ENCODE data around the gene LGR6.

DNA sequence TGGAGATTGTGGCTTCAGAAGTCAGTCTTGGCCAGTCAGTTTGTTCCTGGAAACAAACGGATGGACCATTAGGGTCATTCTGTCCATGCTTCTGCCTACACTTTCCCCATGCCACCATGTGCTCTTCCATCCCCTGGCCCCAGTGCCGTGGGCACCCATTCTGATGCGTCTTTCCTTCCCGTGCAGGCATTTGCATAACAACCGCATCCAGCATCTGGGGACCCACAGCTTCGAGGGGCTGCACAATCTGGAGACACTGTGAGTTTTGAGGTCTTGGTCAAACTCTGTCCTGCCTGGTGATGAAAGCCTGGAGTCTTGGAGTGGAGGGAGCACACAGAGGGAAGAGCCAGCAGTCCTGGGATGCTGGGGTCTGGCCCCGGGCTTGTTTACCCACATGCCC is 87.0 kb downstream of the LGR6 start:
- TF ChIP-seq FOS (IDR thresholded peaks at IDR 0.05; ENCODE audit: low read depth, low read length): no peak
- TF ChIP-seq, protein P1, sequence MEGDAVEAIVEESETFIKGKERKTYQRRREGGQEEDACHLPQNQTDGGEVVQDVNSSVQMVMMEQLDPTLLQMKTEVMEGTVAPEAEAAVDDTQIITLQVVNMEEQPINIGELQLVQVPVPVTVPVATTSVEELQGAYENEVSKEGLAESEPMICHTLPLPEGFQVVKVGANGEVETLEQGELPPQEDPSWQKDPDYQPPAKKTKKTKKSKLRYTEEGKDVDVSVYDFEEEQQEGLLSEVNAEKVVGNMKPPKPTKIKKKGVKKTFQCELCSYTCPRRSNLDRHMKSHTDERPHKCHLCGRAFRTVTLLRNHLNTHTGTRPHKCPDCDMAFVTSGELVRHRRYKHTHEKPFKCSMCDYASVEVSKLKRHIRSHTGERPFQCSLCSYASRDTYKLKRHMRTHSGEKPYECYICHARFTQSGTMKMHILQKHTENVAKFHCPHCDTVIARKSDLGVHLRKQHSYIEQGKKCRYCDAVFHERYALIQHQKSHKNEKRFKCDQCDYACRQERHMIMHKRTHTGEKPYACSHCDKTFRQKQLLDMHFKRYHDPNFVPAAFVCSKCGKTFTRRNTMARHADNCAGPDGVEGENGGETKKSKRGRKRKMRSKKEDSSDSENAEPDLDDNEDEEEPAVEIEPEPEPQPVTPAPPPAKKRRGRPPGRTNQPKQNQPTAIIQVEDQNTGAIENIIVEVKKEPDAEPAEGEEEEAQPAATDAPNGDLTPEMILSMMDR (conservative IDR thresholded peaks at IDR 0.05; ENCODE audit: low read depth, low read length): no peak
- TF ChIP-seq POLR2A (IDR thresholded peaks at IDR 0.05; ENCODE audit: low read depth, low read length): no peak
- no peak for TF ChIP-seq RAD21 (IDR thresholded peaks at IDR 0.05; ENCODE audit: low read length)
- no peak for TF ChIP-seq MXI1 (IDR thresholded peaks at IDR 0.05; ENCODE audit: borderline replicate concordance, low read depth, low read length)
- TF ChIP-seq, protein P2, sequence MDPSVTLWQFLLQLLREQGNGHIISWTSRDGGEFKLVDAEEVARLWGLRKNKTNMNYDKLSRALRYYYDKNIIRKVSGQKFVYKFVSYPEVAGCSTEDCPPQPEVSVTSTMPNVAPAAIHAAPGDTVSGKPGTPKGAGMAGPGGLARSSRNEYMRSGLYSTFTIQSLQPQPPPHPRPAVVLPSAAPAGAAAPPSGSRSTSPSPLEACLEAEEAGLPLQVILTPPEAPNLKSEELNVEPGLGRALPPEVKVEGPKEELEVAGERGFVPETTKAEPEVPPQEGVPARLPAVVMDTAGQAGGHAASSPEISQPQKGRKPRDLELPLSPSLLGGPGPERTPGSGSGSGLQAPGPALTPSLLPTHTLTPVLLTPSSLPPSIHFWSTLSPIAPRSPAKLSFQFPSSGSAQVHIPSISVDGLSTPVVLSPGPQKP (IDR thresholded peaks at IDR 0.05; ENCODE audit: borderline replicate concordance, low read depth, low read length): no peak
- TF ChIP-seq, protein P3, sequence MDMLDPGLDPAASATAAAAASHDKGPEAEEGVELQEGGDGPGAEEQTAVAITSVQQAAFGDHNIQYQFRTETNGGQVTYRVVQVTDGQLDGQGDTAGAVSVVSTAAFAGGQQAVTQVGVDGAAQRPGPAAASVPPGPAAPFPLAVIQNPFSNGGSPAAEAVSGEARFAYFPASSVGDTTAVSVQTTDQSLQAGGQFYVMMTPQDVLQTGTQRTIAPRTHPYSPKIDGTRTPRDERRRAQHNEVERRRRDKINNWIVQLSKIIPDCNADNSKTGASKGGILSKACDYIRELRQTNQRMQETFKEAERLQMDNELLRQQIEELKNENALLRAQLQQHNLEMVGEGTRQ (IDR thresholded peaks at IDR 0.05; ENCODE audit: low read depth, low read length): no peak
- no peak for TF ChIP-seq MAZ (IDR thresholded peaks at IDR 0.05; ENCODE audit: borderline replicate concordance, low read depth, low read length)
